ENCODE data around the gene NEK3.
A peak's percentile ranks its signal among the peaks of the same experiment; 100 is the strongest.
"Not testable (repeated sequence)": the region's sequence is repeated elsewhere in the genome, so short reads cannot be mapped to it uniquely, and the experiment has no call there.

NEK3 gene

GRCh38 chr13:52169839-52170238 lies 10.4 kb upstream of the NEK3 start:
- no peak for DNase-seq (ENCODE audit: low read depth)

DNA sequence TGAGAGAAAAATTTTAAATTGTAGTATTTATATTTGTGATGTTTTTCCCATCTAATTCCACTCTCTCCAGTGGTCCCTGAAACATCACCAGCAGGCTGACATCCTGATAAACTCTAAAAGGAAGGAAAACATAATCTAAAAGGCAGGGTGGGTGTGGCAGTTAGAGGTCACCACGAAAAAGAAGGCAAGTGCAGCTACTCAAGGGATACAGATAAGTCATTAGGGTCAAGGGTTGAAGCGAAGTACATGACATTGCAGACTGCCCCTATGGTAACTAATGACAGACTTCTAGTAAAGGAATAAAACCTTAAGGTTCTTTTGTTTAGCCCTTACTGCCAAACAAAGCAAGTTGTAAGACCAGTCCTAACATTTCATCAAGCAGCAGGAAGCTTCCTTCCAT lies 6.0 kb upstream of the NEK3 start:
- no peak for DNase-seq (ENCODE audit: low read depth)

DNA sequence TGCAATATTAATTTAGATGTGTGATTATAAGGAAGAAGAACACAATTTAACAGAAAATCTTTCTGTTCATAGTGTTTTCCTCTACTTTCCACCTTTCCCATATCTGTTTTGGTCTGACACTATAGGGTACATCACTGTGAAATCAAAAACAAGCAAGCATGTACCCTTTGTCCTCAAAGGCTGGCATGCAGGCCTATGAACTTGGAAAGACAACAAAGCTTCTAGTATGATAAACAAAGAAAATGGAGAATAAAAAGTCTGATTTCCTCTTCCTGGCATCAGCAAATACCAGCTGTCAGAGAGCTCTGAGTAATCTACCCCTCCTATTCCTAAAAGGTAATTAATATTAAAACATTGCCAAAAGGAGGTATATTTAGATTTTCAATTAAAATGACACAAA lies 5.6 kb upstream of the NEK3 start:
- DNase-seq (ENCODE audit: low read depth) = no peak

DNA sequence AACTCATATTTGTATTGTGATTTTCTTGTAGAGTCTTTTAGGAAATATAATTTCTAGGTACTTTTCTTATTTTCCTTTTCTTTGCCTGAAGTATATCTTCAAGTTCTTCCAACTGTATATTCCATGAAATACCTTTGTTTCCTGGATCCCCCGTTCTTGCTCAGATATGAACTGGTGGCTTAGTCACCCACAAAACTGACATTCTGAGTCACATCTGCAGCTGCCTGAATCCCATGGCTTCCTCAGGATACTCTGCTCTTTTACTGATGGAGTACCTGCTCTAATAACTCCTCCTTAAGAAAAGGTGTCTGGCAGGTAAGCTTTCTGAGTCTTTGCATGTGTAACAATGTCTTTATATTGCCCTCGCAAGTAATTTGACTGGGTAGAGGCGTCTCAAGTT lies 4.5 kb upstream of the NEK3 start:
- DNase-seq (ENCODE audit: low read depth) = not testable (repeated sequence)

DNA sequence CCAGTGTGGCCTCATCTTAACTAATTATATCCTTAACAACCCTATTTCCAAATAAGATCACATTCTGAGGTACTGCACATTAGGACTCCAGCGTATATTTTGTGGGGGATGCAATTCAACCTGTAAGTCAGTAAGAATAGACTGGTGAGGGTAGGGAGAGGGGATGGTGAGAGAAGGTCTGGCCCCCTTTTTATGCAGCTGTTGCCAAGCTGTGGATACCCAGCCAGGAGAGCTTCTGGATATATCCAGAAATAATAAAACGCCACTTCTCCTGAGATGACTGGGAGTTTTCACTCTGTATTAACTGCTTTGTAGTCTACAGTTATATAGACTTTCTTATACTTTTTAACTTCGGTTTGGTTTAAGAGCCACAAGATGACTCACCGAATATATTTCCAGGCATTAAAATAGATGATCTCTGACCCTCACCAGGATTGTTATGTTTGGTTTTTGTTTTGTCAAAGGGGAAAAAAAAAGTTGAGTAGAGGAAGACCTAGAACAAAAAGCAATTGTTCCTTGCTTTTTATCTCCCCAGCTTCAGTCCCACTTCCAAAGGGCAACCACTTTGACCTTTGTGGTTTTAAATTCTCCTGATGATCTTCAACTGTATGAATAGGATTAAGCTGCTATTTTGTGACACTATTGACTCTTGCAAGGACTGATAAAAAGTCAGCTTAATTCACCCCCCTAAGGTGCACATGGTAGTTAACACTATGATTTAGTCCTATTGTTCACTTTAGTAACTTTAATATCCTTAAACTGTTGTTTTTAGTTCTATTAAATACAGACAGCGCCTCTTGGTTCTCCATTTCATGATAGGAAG lies 3.1 kb upstream of the NEK3 start:
- DNase-seq (ENCODE audit: low read depth) = no peak

GRCh38 chr13:52161181-52161646 lies 1.8 kb upstream of the NEK3 start:
- DNase-seq (ENCODE audit: low read depth) = no peak

- DNase-seq (ENCODE audit: low read depth) = no peak
Observed at GRCh38 chr13:52160506-52160905, 1.1 kb upstream of the NEK3 start.

- no peak for DNase-seq (ENCODE audit: low read depth)
Observed at GRCh38 chr13:52160053-52160452, 656 bp upstream of the NEK3 start.

GRCh38 chr13:52158629-52159158 lies 703 bp downstream of the NEK3 start:
- no peak for DNase-seq (ENCODE audit: low read depth)

DNA sequence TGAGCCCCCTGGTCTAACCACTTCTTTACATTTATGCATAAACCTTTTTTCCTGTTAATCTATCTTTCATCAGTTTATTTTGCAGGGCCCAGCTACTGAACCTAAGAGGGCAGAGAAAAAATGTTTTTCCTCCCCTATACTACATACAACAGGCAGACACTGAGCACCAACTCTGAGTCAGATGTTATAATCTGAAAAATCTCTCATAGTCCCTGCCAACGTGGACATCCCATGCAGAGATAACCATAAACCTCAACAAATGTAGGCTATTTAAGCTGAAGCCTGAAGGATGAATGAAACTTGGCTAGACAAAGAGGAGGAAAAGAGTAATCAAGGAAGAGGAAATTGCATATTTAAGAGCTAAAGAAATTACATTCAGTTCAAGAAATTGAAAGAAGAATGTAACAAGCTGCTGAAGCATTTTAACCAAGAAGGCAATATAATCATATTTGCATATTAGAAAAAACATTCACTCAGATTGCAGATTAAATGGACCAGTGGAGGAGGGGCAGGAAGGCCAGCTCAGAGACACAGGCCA lies 2.6 kb downstream of the NEK3 start:
- no peak for DNase-seq (ENCODE audit: low read depth)

- DNase-seq (ENCODE audit: low read depth) = no peak
Observed at GRCh38 chr13:52155177-52155576, 4.2 kb downstream of the NEK3 start.

GRCh38 chr13:52147225-52147624 lies 12.2 kb downstream of the NEK3 start:
- no peak for DNase-seq (ENCODE audit: low read depth)

GRCh38 chr13:52141299-52141698 lies 18.1 kb downstream of the NEK3 start:
- no peak for DNase-seq (ENCODE audit: low read depth)

GRCh38 chr13:52137489-52137888 lies 21.9 kb downstream of the NEK3 start:
- DNase-seq (ENCODE audit: low read depth) = no peak

DNA sequence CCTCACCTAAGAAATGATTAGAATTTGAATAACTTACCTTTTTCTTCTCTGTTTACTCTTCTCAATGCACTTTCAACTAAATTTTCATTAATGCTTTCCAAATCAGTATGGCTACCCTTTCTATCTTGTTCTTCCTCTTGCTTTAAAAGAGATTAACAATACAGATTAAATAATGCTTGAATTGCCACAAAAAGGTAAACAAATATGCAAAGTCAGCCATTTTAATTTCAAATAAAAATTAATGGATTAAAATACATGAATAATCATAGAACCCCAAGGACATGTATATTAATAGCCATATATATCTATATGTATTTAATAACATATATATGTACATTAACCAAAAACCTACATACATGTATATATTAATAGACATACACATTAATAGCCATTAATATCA lies 22.6 kb downstream of the NEK3 start:
- no peak for DNase-seq (ENCODE audit: low read depth)

GRCh38 chr13:52130641-52131040 lies 28.8 kb downstream of the NEK3 start:
- no peak for DNase-seq (ENCODE audit: low read depth)

DNA sequence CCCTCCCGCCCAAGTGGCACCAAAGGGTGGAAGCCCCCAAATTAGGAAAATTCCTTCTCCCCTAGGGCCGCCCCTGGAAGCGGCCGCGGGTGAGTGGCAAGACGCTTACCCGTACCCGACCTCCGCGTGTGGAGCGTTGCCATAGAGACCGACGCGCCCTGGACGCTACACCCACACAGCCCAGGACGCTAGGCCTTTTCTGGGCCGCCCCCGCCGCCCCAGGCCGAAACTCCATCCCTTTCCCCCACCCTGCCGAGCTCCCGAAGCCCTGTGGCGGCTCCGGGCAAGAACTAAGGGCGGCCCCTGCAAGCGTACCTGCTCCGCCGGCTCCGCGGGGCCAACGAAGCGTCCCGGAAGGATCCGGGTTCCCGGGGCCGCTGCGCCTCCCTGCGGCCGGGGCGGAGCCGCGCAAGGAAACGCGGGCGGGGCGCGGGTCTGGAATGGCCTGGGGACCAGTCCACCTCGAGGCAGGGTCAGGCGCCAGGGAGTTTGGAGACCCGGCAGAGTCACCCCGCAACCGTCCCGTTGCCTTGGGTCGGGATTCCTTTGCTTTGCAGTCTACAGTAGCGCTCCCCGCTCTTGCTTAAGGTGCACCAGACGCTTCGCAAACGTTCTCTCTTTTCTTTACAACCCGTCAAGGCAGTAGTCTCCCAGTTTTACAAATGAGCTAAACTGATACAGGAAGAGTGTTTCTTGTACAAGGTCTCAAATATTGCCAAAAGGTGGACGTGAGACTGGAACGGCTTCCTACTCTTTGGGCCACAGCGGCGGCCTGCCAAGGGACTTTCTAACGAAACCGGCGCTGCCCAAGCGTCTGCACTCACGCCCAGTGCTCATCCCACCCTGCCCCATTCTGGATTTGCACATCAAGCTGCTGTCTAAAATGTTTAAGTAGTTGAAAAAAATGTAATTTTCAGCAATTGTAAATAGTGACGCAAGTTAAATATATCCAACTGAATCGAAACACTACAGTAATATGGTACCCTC lies 30.4 kb downstream of the NEK3 start, which contains the start of gene NEK5:
Gene NEK5, minus strand, starts transcription at position 360 of the 987 bp plus-strand sequence. CDS start 1,591 bp downstream, outside the sequence.
- peak; percentile 9 for DNase-seq (ENCODE audit: low read depth)

- peak; percentile 35 for DNase-seq (ENCODE audit: low read depth)
Observed at GRCh38 chr13:52127783-52128702, 31.4 kb downstream of the NEK3 start.

DNA sequence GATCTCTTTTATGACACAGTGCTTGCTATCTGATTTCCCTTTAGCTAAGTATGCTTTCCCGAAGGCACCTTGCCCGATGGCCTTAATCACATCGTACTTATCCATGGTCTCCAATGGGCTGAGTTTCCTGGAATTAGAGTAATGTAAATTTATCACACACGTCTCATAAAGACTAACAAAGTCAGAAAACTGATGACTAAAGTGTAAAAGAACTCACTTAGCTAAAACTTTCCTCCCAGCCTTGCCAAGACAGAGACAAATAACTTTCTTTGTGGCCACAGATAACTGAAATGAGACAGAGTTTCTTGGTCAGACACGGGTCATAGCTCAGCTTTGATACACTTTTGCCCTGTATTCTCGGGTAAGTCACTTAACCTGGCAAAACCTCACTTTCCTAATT lies 32.0 kb downstream of the NEK3 start:
- no peak for DNase-seq (ENCODE audit: low read depth)

DNA sequence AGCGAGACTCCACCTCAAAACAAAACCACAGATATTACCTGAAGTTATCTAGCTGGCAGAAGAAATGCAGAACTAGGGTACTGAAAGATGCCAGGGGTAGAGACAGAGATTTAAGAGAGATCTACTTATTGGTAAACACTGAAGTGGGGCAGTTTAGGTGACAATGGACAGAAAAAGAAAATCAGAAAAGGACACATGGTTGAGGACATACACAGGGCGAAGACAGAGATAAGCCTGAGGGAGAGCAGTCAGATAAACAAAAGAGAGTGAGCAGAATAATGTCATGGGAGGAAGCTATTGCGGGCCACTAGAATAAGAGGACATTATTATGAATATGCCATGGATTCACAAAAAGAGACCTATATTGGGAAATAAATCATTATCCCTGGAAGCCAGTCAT lies 33.9 kb downstream of the NEK3 start:
- DNase-seq (ENCODE audit: low read depth) = no peak

DNA sequence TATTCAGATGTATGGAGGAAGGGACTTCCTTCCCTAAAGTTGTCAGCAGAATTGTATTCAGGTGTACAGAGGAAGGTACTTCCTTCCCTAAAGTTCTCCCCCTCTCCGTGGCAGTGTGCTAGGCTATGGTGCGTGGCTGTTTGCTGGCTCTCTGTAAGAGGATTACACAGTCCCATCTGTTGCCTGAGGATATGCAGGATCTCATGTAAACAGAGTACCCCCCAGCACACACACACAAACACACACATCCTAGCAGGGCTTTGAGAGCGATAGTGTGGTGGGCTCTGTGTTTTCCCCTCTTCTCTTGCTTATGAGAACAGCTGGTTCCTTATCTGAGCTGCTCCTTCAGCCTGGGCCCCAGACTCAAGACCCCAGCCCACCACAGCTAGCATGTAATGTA lies 40.8 kb downstream of the NEK3 start:
- no peak for DNase-seq (ENCODE audit: low read depth)
